GM21786 (cell line): ENCODE data around the gene ZNF718.
"Not testable (repeated sequence)": the region's sequence is repeated elsewhere in the genome, so short reads cannot be mapped to it uniquely, and the experiment has no call there.

Experiments
- ATAC-seq: cut with Tn5 transposase; IDR thresholded peaks from one replicate; pipeline ENCODE4 v1.9.1; 2021; ENCODE audit not compliant: unreplicated experiment

ZNF718 gene

DNA sequence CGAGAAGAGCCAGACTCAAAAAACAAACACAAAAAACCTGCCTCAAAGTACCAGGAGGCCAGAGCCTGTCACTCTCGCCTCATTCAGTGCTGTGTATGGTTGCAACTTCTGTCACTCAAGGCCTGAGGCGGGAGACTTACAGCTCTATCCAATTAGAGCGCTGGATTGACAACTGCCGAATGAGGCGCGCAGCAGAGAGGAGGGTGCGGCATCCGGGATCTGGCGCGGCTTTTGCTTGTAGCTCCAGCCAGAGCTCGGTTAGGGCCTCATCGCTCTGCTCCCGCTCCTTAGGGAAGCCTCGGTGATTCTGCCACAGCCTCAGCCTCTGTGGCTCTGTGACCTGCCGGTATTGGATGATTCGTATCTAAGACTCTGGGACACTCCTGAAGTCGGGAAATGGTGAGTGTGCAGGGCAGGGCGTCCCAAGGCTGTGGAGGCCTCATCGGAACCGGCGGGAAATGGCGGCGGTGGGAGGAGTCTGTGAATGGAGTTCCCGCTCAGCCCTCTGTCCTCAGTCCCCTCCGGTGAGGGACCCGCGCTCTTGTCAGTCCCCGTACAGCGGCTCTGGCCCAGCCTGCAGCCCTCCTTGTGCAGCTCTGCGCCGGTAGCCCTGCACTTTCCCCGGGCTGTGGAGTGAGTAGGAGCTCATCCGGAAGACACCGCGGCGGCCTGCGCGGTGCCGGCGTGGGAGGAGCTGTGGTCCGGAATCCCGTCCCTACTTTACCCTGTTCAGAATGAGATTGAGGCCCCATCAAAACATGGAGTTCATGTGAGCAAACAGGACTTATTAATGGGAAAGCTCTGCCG, at the start of gene ZNF718:
ZNF718 (plus strand) TSS at position 227 of the 807 bp plus-strand sequence; CDS start at position 397, 170 bp downstream.
- peak; percentile 99 for ATAC-seq

DNA sequence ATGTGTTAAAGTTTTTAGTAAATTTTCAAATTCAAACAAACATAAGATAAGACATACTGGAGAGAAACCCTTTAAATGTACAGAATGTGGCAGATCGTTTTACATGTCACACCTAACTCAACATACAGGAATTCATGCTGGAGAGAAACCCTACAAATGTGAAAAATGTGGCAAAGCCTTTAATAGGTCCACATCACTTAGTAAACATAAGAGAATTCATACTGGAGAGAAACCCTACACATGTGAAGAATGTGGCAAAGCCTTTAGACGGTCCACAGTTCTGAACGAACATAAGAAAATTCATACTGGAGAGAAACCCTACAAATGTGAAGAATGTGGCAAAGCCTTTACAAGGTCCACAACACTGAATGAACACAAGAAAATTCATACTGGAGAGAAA, 38.4 kb upstream of the ZNF718 start:
- no peak for ATAC-seq

DNA sequence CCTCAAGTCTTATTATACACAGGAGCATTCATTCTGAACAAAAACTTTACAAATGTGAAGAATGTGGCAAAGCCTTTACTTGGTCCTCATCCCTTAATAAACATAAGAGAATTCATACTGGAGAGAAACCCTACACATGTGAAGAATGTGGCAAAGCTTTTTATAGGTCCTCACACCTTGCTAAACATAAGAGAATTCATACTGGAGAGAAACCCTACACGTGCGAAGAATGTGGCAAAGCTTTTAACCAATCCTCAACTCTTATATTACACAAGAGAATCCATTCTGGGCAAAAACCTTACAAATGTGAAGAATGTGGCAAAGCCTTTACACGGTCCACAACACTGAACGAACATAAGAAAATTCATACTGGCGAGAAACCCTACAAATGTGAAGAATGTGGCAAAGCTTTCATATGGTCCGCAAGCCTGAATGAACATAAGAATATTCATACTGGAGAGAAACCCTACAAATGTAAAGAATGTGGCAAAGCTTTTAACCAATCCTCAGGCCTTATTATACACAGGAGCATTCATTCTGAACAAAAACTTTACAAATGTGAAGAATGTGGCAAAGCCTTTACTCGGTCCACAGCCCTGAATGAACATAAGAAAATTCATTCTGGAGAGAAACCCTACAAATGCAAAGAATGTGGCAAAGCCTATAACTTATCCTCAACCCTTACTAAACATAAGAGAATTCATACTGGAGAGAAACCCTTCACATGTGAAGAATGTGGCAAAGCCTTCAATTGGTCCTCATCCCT, 37.6 kb upstream of the ZNF718 start:
- not testable (repeated sequence) for ATAC-seq

DNA sequence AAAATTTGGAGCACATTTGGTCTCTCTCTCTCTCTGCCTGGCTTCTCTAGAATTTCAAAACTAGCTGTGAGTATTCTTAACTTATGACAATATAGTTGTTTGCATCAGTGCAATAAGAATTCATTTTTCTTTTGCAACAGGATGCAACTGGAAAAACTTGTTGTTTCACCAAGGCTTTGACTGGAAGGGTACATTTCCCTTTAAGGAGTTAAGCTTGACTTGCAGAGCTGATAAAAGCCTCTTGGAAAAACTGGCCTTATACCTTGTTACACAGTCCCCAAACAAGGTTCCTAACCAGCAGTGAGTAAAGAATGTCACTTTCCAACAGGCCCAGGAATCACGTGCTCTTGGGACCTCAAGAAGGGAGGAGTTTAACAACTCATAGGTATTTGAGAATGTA, 25.9 kb upstream of the ZNF718 start:
- no peak for ATAC-seq

DNA sequence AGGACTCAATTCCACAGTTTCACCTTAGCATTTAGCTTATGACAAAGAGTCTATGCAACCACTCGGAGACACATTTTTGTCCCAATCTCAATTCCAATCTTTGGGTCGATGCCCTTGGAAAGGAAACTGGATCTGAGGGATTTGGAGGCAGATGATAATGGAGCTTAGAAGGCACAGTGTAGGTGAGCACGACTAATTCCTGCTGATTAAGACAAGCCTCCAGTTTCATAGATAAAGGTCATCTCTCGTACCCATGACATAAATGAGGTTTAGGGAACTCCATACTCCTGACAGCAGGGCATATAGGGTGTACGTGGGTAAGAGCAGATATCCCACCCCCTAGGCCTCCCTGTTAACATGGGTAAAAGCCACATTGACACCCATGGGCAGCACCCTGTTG, 24.4 kb upstream of the ZNF718 start:
- ATAC-seq, result no peak

DNA sequence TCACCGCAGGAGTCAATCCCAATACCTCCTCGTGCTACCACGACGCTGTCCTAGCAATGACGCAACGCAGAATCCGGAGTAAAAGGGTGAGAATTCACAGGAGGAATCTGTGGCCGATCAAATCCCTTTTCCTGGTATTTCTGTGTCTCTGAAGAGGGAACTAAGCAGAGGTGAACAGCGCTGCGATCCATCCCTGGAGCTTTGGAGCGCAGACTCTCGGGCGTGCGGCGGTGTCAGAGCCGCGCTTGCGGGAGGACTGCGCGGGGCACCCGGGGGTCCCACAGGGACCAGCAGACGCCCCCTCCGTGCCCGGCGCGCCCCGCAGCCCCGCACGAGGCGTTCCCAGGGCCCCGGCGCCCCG, 17.2 kb upstream of the ZNF718 start:
- ATAC-seq, result no peak

DNA sequence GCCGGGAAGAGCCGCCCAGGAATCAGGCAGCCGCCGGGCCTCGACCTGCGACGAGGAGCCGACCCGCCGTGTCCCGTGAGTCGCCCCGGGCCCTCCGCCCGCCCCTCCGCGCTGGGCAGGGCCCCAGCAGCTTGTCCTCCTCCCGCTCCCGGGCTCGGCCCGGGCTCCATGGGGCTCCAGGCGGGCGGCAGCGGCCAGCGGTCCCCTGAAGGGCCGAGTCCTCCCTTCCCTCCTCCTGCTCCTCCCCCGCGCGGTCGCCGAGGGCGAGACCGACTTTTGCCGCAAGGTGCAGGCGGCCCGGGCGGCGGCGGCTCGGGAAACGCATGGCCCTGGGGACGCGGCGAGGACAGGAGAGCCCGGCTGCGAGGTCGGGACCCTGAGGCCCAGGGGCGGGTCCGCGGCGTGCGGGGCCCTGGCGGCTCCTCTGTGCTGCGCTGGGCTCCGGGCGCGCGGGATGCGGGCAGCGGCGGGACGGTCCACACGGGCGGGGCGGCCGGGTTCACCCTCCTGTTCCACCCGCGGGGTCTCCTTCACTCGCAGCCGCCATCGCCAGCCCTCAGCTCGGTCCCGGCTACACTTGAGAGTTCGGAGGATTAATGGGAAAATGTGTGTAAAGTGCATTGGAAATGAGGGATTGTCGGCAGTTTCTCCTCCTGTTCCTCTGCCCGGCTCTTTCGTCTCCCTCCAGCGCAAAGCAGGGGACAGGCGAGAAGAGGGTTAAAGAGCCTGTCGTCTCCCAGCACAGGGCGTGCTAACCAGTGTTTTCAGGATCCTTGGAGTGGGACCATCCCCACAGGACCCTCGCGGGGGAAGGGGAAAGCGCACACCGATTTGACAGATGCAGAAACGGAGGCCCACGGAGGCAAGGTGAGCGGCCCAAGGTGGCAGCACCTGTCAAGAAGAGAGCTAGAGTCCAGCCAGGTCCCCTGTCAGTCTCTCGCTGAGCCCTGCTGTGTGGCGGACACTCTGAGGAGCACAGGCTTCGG, 16.6 kb upstream of the ZNF718 start:
- no peak for ATAC-seq

DNA sequence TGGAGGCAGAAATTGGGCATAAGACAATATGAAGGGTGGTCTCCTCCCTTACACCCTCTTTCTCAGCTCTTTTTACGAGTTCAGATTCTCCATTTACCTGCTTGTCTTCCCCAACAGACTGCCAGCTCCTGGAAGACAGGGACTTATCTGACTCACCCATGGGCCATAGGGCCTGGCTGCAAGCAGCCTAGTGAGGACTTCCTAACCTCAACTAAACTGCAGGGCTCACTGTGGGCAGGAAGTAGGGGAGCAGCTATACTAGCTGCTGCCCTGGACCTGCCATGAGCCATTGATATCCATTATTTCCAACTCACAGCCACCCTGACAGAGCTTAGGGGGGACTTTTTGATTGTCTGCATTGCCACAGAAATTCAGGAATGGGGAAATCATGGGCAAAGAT, 11.5 kb upstream of the ZNF718 start:
- ATAC-seq, result no peak

DNA sequence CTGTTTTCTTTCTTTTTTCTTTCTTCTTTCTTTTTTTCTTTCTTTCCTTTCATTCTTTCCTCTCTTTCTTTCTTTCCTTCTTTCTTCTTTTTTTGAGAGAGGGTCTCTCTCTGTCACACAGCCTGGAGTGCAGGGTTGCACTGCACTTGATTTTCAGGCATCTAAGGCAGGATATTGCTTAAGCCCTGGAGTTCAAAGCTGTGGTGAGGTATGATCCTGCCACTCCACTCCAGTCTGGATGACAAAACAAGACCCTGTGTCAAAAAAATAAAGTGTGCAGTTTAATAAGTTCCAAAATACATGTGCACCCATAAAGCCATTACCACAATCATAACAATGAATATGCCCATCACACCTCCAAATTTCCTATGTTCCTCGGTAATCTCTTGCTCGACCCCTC, 10.6 kb upstream of the ZNF718 start:
- no peak for ATAC-seq

DNA sequence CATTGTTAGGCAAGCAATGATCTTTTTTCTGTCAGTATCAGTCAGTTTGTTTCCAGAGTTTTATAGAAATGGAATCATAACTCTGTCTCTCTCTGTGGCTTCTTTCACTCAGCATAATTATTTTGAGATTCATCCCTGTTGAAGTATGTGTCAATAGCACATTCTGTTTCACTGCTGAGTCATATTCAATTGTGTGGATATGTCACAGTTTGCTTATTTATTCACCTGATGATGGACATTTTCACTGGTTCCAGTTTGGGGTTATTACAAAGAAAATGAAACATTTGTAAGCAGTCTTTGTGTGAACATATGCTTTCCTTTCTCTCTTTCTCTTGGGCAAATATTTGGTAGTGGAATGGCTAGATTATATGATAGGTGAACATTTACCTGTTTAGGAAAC, 10.2 kb upstream of the ZNF718 start:
- no peak for ATAC-seq

DNA sequence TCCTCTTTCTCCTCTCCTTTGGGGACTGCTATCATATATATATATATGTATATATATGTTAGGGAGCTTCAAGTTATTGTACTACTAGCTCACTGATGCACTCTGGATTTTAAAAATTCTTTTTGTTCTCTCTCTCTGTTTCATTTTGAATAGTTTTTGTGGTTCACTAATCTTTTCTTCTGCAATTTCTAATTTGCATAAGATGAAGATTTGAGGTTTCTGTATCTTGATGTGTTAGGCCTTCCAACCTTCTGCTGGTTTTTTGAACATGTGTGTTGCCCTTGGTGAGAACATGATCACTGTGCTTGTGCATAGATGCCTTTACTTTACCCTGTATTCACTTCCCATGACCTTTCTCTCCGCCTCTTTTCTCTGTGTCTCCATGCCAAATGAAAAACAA, 7.8 kb upstream of the ZNF718 start:
- no peak for ATAC-seq

DNA sequence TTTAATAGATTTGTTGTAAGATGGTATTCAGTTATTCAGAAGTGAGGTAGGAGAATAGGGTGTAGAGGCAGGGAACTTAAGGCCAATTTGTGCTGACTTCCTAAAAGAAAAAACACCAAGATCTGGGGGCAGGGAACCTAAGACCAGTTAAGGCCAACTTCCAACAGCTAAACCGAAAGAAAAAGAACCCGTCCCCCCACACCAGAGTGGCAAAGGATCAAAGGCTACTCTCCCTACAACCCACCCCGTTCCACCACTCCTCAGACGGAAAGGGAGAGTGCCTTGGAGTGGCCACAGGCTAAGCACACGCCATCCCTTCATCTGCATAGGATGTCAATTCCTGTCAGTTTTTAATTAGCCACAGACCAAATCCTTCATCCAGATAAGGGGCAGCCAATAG, 3.7 kb upstream of the ZNF718 start:
- no peak for ATAC-seq

DNA sequence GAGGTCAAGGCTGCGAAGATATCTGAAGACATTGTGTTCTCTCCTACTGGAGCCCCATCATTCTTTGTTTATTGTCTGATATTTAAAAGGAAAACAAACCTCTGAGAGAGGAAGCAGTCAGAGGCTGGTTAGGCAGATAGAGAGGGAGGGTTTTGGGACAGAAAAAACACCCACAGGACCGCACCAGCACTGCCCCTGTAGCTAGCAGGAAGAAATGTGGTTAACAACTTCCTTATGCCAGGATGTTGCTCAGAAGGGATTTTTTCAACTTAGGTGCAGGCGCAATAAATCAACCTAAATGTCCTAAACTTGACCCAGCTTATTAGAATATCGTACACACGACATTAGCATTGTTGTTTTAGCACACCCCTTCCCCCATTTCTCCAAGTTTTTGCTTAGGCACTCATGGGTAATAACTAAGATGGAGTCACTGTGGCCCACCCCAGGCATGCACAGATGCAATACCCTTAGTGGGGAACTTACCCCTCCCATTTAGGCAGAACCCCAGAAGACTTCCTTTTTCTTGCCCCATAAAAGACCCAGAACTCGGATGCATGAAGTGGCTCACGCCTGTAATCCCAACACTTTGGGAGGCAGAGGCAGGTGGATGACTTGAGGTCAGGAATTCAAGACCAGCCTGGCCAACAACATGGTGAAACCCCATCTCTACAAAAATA, 2.8 kb upstream of the ZNF718 start:
- ATAC-seq, result no peak

DNA sequence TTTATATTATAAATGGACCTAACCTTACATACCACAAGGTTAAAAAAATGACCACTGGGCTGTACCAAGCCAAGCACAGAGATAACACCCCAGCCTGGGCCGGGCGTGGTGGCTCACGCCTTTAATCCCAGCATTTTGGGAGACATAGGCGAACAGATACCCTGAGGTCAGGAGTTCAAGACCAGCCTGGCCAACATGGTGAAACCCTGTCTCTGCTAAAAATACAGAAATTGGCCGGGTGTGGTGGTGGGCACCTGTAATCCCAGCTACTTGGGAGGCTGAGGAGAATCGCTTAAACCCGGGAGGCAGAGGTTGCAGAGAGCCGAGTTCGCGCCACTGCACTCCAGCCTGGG, 403 bp upstream of the ZNF718 start:
- not testable (repeated sequence) for ATAC-seq

DNA sequence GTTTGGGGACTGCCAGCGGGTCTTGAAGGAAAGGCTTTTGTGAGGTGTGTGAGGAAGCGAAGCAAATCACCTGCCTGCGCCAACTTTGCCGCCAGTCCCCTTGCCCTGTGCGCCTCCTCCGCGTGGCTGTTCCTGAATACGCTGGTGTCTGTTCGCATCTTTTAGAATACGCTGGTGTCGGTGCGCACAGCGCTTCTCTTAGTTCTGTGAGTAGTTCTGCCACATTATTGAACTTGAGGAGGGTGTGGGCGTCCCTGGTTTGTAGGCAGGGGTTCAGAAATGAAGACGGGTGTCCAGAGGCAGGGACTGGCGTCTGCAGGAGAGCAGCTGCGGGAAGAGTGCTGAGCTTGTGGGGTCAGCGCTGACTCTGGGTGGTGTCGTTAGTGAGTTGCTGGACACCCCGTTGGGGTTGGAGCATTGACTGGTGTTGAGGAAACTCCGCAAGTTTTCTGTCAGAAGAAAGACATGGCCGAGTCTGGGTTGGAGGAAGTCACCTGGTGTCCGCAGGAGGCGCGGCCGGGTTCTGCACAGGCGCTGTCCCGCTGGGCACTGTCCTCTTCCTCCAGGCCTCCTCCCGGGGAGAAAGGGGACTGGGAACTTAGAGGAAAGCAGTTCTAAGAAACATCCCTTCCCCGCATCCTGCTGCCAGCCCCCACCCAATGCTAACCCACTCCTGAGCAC, 930 bp downstream of the ZNF718 start:
- peak; percentile 5 for ATAC-seq

DNA sequence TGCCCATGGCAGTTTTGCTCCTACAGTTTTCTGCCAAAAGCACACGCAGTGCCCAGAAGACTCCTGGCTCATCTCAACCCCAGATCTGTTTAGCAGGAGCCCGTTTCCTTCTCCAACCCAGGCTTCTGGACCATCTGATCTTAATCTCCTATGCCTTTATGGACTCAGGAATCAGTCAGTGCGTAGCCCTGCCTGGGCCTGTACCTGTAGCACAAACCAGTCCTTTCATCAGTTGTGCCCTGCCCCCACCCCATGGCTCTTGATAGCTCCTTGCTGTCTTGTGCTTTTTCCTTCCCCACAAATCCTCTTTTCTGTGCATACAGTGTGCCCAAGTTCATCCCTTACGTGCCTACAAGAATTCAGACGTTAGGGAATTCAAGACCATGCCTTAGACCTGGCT, 1.5 kb downstream of the ZNF718 start:
- ATAC-seq, result no peak

DNA sequence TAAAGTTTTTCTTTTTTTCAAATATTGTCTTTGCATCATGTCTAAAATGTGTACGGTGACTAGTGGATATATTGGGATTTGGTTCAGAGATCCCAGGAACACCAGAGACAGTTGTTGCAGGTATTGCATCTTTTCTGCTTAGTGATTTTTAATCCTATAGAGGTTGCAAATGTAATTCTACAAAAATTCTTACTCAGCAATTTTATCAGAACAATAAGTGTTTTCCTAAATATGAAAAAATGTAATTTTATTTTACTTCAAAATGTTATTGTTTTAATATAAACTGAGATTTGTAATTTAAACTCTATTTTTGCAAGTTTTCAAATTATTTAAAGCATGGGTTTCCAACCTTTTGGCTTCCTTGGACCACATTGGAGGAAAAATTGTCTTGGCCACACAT, 8.2 kb downstream of the ZNF718 start:
- ATAC-seq, result no peak

DNA sequence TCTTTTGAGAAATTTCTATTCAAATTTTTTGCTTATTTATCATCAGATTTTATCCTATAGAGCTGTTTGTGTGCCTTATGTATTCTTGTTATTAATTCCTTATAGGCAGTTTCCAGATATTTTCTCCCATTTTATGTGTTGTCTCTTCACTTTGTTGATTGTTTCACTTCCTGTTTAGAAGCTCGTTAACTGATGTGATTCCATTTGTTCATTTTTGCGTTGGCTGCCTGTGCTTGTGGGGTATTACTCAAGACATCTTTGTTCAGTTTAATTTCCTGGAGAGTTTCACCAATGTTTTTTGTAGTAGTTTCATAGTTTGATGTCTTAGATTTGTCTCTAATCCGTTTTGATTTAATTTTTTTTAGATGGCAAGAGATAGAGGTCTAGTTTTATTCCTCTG, 14.6 kb downstream of the ZNF718 start:
- no peak for ATAC-seq

DNA sequence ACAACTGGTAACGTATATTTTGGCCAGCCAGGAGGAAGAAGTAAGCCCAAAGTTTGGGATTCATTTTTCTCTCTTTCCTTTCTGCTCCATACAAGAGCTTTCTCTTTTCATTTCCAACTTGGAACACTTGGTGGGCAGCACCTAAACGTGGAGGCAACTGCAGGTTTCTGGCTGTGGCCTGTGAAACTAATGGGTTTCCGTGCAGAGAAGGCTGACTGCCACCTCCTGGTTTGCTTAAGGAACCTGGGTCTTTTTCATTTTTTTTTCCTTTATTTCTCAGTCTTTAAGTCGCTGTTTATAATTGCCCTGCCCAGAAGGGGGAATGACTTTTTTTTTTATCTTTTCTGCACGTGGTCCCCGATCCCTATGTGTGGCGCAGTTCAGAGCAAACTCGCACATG, 15.4 kb downstream of the ZNF718 start:
- no peak for ATAC-seq

DNA sequence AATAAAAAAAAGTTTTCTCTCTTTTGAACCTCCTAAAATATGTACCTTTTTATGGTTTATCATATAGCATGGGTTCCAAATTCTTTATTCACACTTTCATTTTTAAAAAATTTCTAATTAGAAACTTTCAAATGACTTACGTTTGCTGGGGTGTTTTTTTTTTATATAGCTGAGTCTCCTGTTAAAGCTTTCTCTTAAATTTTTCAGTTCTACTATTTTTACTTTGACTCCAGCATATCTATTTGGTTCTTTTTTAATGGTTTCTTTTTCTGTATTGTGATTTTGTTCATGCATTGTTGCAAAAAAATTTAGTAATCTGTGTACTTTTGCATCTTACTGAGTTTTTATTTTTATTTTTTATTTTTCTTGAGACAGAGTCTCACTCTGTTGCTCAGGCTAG, 22.3 kb downstream of the ZNF718 start:
- ATAC-seq, result no peak
